Neural cell (in vitro differentiated cells): ENCODE measurements around the gene PRSS16. TPM values are rescaled to one million over a fixed set of nuclear protein-coding genes. Genes with fewer than 3 reads are reported as not detected.

ENCODE experiments used
- H2AFZ ChIP-seq: fragments of 200-600, 300-800 bp; sonication (generic), shearing (Covaris generic); 2 replicates; pipeline ENCODE4 v1.6.0; 2014; ENCODE audit warnings: low read depth, mild to moderate bottlenecking, antibody characterized with exemption, low read length, moderate library complexity
- H3F3A ChIP-seq: fragments of 200-600 bp; shearing (Covaris generic); 2 replicates; pipeline ENCODE4 v1.6.1; 2016; ENCODE audit warnings: mild to moderate bottlenecking, moderate library complexity, mixed read lengths, antibody characterized with exemption, low read length; ENCODE audit not compliant: insufficient read depth, poor library complexity, severe bottlenecking
- H3K27ac ChIP-seq: fragments of 200-600, 300-800 bp; sonication (generic), shearing (Covaris generic); 2 replicates; pipeline ENCODE4 v1.5.1; 2014; ENCODE audit warnings: mild to moderate bottlenecking, low read length, moderate library complexity
- H3K27me3 ChIP-seq: fragments of 300-800, 200-600 bp; sonication (generic), shearing (Covaris generic); 2 replicates; pipeline ENCODE4 v1.6.0; 2014; ENCODE audit warnings: mild to moderate bottlenecking, low read depth, low read length, moderate library complexity; ENCODE audit not compliant: insufficient read depth
- H3K36me3 ChIP-seq: fragments of 300-800, 200-600 bp; sonication (generic), shearing (Covaris generic); 2 replicates; pipeline ENCODE4 v1.5.1; 2014; ENCODE audit warnings: mild to moderate bottlenecking, antibody characterized with exemption, low read length, moderate library complexity; ENCODE audit not compliant: insufficient read depth
- H3K4me2 ChIP-seq: fragments of 300-800, 200-600 bp; sonication (generic), shearing (Covaris generic); 2 replicates; pipeline ENCODE4 v1.6.0; 2014; ENCODE audit warnings: mild to moderate bottlenecking, low read length
- H3K4me3 ChIP-seq: fragments of 300-800, 200-600 bp; sonication (generic), shearing (Covaris generic); 2 replicates; pipeline ENCODE4 v1.5.1; 2014; ENCODE audit warnings: mild to moderate bottlenecking, low read length, moderate library complexity
- H3K79me2 ChIP-seq: fragments of 200-600 bp; shearing (Covaris generic); replicated peaks from 2 replicates; pipeline ENCODE4 v1.6.0; 2014; ENCODE audit warnings: mild to moderate bottlenecking, low read length, moderate library complexity; ENCODE audit not compliant: insufficient read depth
- H3K9ac ChIP-seq: fragments of 300-800, 200-600 bp; sonication (generic), shearing (Covaris generic); 2 replicates; pipeline ENCODE4 v1.6.1; 2016; ENCODE audit warnings: mild to moderate bottlenecking, low read length, mixed read lengths
- H3K9me2 ChIP-seq: fragments of 200-600 bp; shearing (Covaris generic); 2 replicates; pipeline ENCODE4 v1.6.1; 2016; ENCODE audit warnings: mild to moderate bottlenecking, low read length, mixed read lengths; ENCODE audit not compliant: insufficient read depth
- H3K9me3 ChIP-seq: fragments of 200-600, 300-800 bp; sonication (generic), shearing (Covaris generic); 2 replicates; pipeline ENCODE4 v1.6.1; 2016; ENCODE audit warnings: mild to moderate bottlenecking, mixed run types, low read length, moderate library complexity, mixed read lengths
- H4K20me1 ChIP-seq: fragments of 200-600 bp; shearing (Covaris generic); 2 replicates; pipeline ENCODE4 v1.6.1; 2016; ENCODE audit warnings: mild to moderate bottlenecking, mixed run types; ENCODE audit not compliant: insufficient read depth
- EP300 ChIP-seq: fragments of 450-650 bp; conservative IDR thresholded peaks from 2 replicates; pipeline ENCODE4 v1.6.1; 2014; ENCODE audit warnings: antibody characterized with exemption, mild to moderate bottlenecking, moderate library complexity; ENCODE audit not compliant: poor library complexity, severe bottlenecking
- EZH2 ChIP-seq: fragments of 200-600, 300-800 bp; shearing (Covaris generic), sonication (generic); IDR thresholded peaks from 2 replicates; pipeline ENCODE4 v1.6.1; 2014; ENCODE audit warnings: antibody characterized with exemption, low read length, borderline replicate concordance, mild to moderate bottlenecking; ENCODE audit not compliant: insufficient read depth, poor library complexity, severe bottlenecking
- MXI1 ChIP-seq: fragments of 450-650 bp; conservative IDR thresholded peaks from 2 replicates; pipeline ENCODE4 v1.6.1; 2014; ENCODE audit warnings: antibody characterized with exemption, mild to moderate bottlenecking; ENCODE audit not compliant: poor library complexity, severe bottlenecking
- POLR2AphosphoS5 ChIP-seq: IDR thresholded peaks from 2 replicates; pipeline ENCODE4 v1.6.1; 2012
- RAD21 ChIP-seq: fragments of 450-650 bp; conservative IDR thresholded peaks from 2 replicates; pipeline ENCODE4 v1.6.1; 2014; ENCODE audit warnings: antibody characterized with exemption, mild to moderate bottlenecking, moderate library complexity
- REST ChIP-seq: IDR thresholded peaks from 2 replicates; pipeline ENCODE4 v1.6.1; 2012; ENCODE audit warnings: borderline replicate concordance
- SMC3 ChIP-seq: fragments of 450-650 bp; conservative IDR thresholded peaks from 2 replicates; pipeline ENCODE4 v1.6.1; 2014; ENCODE audit warnings: antibody characterized with exemption, mild to moderate bottlenecking, moderate library complexity; ENCODE audit not compliant: poor library complexity
- TAF1 ChIP-seq: IDR thresholded peaks from 2 replicates; pipeline ENCODE4 v1.6.1; 2012; ENCODE audit warnings: low read depth
- polyA plus RNA-seq: library from polyadenylated mRNA; depleted of rRNA; stranded (reverse); fragments of >200 nt; gene quantifications from 2 replicates; pipeline ENCODE4 v1.2.3, GENCODE V29; 2014
- TF ChIP-seq, protein P1 (sequence below): fragments of 450-650 bp; IDR thresholded peaks from 2 replicates; pipeline ENCODE4 v1.5.1; 2014; ENCODE audit warnings: antibody characterized with exemption, mild to moderate bottlenecking, moderate library complexity; ENCODE audit not compliant: poor library complexity, severe bottlenecking

Gene PRSS16
- polyA plus RNA-seq, 1 donor from 2014 or later: not detected

DNA sequence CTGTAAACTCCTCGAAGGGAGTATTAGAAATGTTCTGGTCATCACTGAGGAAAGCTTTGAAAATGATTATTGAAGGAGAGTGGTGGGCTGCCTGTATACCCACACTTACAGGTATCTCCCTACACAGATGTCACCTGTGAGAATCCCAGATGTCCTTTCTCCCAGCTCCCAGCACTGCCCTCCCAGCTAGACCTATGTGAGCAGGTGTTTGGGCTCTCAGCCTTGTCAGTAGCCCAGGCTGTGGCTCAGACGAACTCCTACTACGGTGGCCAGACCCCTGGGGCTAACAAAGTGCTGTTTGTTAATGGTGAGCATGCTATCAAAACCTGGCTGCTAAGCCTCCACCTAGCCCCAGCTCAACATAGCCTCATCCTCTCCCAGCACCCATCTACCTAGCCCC, 7.1 kb downstream of the PRSS16 start:
- H3K9ac ChIP-seq: no peak overlapping the region
- no peaks in the 10 kb centered on the region for H4K20me1 ChIP-seq
- no peaks in the 10 kb centered on the region for H3K79me2 ChIP-seq
- H3F3A ChIP-seq: no peaks in the 10 kb centered on the region
- H3K9me2 ChIP-seq: no peaks in the 10 kb centered on the region
- H3K9me3 ChIP-seq: no peaks in the 10 kb centered on the region
- no peak for TF ChIP-seq SMC3
- no peak overlapping the region for H3K4me2 ChIP-seq
- no peak overlapping the region for H3K4me3 ChIP-seq
- no peaks in the 10 kb centered on the region for H3K36me3 ChIP-seq
- H3K27ac ChIP-seq: no peak overlapping the region
- no peak overlapping the region for H2AFZ ChIP-seq
- H3K27me3 ChIP-seq: peaks cover 77% of the 10 kb centered on the region

DNA sequence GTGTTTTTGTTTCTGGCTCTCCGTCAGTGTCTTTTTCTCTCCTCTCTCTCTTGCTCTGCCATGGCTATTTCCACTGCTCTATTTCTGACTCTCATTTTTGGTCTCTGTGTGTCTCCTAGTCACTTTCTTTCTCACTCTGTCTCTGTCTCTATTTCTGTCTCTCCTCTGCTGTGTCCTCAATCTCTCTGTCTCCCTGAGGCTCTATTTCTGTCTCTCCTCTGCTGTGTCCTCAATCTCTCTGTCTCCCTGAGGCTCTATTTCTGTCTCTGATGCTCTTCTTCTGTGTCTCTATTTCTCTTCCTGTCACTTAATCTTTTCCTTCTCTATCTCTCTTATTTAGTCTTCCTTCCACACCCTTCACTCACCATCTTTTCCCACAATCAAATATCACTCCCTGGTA, 8.4 kb downstream of the PRSS16 start:
- Histone ChIP-seq H4K20me1 (no peaks in the 10 kb centered on the region), H3F3A (no peaks in the 10 kb centered on the region), H3K36me3 (no peaks in the 10 kb centered on the region), H3K9ac (no peak overlapping the region), H3K27ac (no peak overlapping the region), H3K9me3 (peaks cover 3% of the 10 kb centered on the region), H3K4me3 (no peak overlapping the region), H3K9me2 (no peaks in the 10 kb centered on the region), H2AFZ (no peak overlapping the region), H3K27me3 (peaks cover 76% of the 10 kb centered on the region), H3K79me2 (no peaks in the 10 kb centered on the region), H3K4me2 (no peak overlapping the region)
- TF ChIP-seq MXI1 (no peak), POLR2AphosphoS5 (no peak), SMC3 (no peak), EP300 (no peak), RAD21 (no peak), EZH2 (no peak), TAF1 (no peak), REST (no peak)
- TF ChIP-seq, protein P1, sequence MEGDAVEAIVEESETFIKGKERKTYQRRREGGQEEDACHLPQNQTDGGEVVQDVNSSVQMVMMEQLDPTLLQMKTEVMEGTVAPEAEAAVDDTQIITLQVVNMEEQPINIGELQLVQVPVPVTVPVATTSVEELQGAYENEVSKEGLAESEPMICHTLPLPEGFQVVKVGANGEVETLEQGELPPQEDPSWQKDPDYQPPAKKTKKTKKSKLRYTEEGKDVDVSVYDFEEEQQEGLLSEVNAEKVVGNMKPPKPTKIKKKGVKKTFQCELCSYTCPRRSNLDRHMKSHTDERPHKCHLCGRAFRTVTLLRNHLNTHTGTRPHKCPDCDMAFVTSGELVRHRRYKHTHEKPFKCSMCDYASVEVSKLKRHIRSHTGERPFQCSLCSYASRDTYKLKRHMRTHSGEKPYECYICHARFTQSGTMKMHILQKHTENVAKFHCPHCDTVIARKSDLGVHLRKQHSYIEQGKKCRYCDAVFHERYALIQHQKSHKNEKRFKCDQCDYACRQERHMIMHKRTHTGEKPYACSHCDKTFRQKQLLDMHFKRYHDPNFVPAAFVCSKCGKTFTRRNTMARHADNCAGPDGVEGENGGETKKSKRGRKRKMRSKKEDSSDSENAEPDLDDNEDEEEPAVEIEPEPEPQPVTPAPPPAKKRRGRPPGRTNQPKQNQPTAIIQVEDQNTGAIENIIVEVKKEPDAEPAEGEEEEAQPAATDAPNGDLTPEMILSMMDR: no peak

DNA sequence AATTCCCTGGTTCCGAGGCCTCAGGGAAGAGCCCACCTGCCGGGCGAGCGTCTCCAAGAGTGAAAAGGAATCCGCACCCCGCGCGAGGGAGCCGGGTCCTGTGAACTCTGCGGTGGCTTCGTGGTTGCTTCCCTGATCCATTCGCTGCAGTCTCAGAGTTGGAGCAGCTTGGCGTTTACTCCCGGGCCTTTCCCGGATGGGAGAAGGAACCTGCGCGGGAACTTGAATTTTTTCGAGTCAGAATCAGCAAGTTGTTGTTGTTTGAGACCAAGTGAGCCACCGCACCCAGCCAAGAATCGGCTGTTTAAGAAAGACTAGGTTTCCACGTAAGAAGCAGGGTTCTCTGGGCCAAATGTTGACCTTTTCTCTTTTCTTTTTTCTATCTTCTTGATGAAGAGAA, 12.9 kb downstream of the PRSS16 start:
- H3K4me2 ChIP-seq: no peak overlapping the region
- no peaks in the 10 kb centered on the region for H3K79me2 ChIP-seq
- H3K4me3 ChIP-seq: no peak overlapping the region
- H3F3A ChIP-seq: no peaks in the 10 kb centered on the region
- H3K9me3 ChIP-seq: peaks cover 3% of the 10 kb centered on the region
- H3K9ac ChIP-seq: no peak overlapping the region
- H3K27ac ChIP-seq: no peak overlapping the region
- H2AFZ ChIP-seq: no peak overlapping the region
- H3K36me3 ChIP-seq: no peaks in the 10 kb centered on the region
- TF ChIP-seq TAF1 (no peak), MXI1 (no peak), EP300 (no peak), REST (no peak)
- peaks cover 45% of the 10 kb centered on the region for H3K27me3 ChIP-seq
- H3K9me2 ChIP-seq: no peaks in the 10 kb centered on the region
- H4K20me1 ChIP-seq: no peaks in the 10 kb centered on the region
